ENCODE data around the gene YPEL5.

Gene YPEL5

DNA sequence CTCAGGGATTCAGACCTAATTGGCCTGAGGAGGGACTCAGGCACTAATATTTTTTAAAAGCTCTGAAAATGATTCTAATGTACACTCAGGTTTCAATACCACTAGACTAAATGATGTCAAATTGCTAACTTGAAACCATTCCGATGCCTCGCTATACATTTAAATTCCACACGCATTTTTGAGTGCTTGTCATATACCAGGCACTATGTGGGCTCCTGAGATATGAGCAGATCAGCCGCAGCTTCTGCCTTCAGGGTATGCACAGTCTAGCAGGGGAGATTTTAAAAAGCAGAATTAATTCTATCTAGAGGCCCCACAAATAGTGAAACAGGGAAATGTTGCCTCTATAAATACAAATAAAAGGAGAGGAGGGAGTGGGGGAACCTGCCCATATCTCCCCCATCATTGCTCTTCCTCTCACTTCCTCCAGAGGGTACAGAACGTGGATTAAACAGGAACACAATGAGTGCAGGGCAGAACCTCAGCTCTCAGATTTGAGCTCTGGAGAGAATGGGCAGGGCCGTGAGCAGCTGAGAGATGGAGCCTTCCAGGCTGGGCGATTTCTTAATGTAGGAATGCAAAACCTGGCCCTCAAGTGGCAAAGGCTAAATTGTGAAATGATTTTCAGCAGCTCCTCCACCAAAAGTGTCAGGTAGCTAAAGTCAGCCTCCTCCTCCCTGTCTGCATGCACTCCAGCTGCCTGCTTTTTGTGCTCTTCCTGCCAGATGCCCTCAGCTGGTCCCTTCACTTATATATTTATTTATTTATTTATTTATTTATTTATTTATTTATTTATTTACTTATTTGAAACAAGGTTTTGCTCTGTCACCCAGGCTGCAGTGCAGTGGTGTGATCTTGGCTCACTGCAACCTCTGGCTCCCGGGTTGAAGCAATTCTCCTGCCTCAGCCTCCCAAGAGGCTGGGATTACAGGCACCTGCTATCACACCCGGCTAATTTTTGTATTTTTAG is 59.9 kb downstream of the YPEL5 start:
- DNase-seq (ENCODE audit: low read depth): no peak

DNA sequence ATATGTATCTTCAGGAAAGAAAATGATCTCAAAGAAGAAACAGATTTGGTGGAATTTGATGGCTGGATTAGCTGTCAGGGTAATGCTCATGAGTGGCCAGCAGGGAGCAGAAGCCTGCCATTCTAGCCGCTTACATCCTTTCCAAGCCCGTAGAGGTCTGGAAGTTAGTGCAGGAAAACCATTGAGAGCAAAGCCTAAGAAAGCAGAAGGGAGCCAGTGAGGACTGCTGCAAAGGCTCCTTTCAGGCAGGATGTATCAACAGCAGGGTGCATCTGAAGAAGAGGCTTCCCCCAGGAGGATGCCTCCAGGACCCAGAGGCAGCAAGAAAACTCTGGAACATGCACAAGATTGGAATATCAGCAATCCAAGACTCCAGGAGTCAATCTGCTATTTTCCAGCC is 61.6 kb downstream of the YPEL5 start:
- DNase-seq (ENCODE audit: low read depth): no peak

DNA sequence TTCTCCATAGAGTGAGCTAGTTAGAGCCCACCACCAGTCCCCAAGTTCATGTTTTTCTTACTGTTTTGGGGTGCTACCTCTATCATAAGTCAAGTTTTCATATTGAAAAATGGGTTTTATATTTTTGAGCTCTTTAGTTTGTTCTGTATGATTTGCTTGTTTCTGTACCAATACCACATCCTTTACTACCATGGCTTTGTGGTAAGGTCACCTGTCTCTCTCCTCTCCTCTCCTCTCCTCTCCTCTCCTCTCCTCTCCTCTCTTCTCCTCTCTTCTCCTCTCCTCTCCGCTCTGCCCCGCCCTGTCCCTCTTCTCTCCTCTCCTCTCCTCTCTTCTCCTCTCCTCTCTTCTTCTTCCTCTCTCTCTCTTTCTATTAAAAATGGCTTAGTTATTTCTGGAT is 62.4 kb downstream of the YPEL5 start:
- DNase-seq (ENCODE audit: low read depth): no peak
